Gastroesophageal sphincter (tissue), 4 donors: Measurements from ENCODE around the gene GZMM. TPM values are rescaled to one million over a fixed set of nuclear protein-coding genes. Genes with fewer than 3 reads are reported as not detected.
"Not testable (repeated sequence)": the region's sequence is repeated elsewhere in the genome, so short reads cannot be mapped to it uniquely, and the experiment has no call there.

Source experiments
- ATAC-seq: fragments of 150-250 bp; one replicate; pipeline ENCODE4 v1.9.1; 2016; ENCODE audit warnings: mild to moderate bottlenecking, moderate library complexity
- H3K27ac ChIP-seq, 4 donors: fragments of 200-600 bp; sonication (generic) in 3 of 4; 1 replicate in 3 of 4; 2 replicates in 1 of 4; pipeline ENCODE4 v1.5.1; 2016 to 2019
- H3K27me3 ChIP-seq: fragments of 200-600 bp; sonication (generic); one replicate; pipeline ENCODE4 v1.5.1; 2019
- H3K36me3 ChIP-seq, 2 donors: fragments of 200-600 bp; sonication (generic); one replicate each; pipeline ENCODE4 v1.5.1; 2019; ENCODE audit warnings: control low read depth in 1 of 2
- H3K4me1 ChIP-seq, 3 donors: fragments of 200-600 bp; sonication (generic); 1 replicate in 2 of 3; 2 replicates in 1 of 3; pipeline ENCODE4 v1.5.1; 2016 to 2019; ENCODE audit warnings: control low read depth in 2 of 3
- H3K4me3 ChIP-seq, 2 donors: fragments of 200-600 bp; sonication (generic); one replicate each; pipeline ENCODE4 v1.5.1; 2019; ENCODE audit warnings: mild to moderate bottlenecking in 1 of 2, moderate library complexity in 1 of 2
- H3K9me3 ChIP-seq, 3 donors: fragments of 200-600 bp; sonication (generic); one replicate each; pipeline ENCODE4 v1.5.1; 2017 to 2019; ENCODE audit warnings: control low read depth in 2 of 3
- CTCF ChIP-seq, 4 experiments: fragments of 200-600 bp in 2 of 4; fragments of 450-650 bp in 2 of 4; sonication (generic) in 1 of 4; IDR thresholded peaks; one replicate each; pipeline ENCODE4 v1.5.1; 2017 to 2019; ENCODE audit warnings: antibody characterized with exemption in 4 of 4, mild to moderate bottlenecking in 2 of 4, moderate library complexity in 2 of 4
- EP300 ChIP-seq: sonication (generic); formaldehyde crosslinking; IDR thresholded peaks from one replicate; pipeline ENCODE4 v1.6.1; 2017; ENCODE audit warnings: antibody characterized with exemption, mild to moderate bottlenecking
- POLR2A ChIP-seq, 2 donors: fragments of 450-650 bp; IDR thresholded peaks; one replicate each; pipeline ENCODE4 v1.6.1; 2017; ENCODE audit warnings: antibody characterized with exemption in 2 of 2, mild to moderate bottlenecking in 2 of 2, moderate library complexity in 1 of 2
- POLR2AphosphoS5 ChIP-seq: sonication (generic); formaldehyde crosslinking; IDR thresholded peaks from one replicate; pipeline ENCODE4 v1.6.1; 2017; ENCODE audit warnings: antibody characterized with exemption
- WGBS, 2 donors: methylation state at CpG; one replicate each; pipeline ENCODE4 v1.1.5; 2018; ENCODE audit warnings: low coverage in 1 of 2; 5-methylcytosine and 5-hydroxymethylcytosine counted together
- total RNA-seq, 4 donors: library from RNA; depleted of rRNA; stranded (reverse); fragments of >200 nt; gene quantifications; one replicate each; pipeline ENCODE4 v1.1.0, GENCODE V29; 2016

Gene GZMM
- total RNA-seq, 4 donors from 2014 or later, result 0.62 to 1.8 TPM; not detected in 2

- no peak overlapping the region for H3K4me3 ChIP-seq
- no peaks in the 10 kb centered on the region for H3K9me3 ChIP-seq
- peaks cover 0 to 26% (median 6%) of the 10 kb centered on the region in 3 donors for H3K4me1 ChIP-seq
- TF ChIP-seq CTCF (IDR thresholded peaks at IDR 0.05), result peak in 3 of 4 experiments; percentile 63 to 81 (median 73)
- no peak for TF ChIP-seq POLR2AphosphoS5
- peaks cover 56% of the 10 kb centered on the region for H3K27me3 ChIP-seq
- 8 to 9% methylated on average over 2 to 9 of the region's 38 CpGs for WGBS, 2 donors
- no peak overlapping the region for H3K27ac ChIP-seq
- peak; percentile 35 for ATAC-seq
- peaks cover 0 to 44% of the 10 kb centered on the region in 2 donors for H3K36me3 ChIP-seq
These were observed 40.6 kb downstream of the GZMM start for GRCh38 chr19:584240-585001.

GRCh38 chr19:585146-585545, 41.3 kb downstream of the GZMM start:
- H3K36me3 ChIP-seq, result peaks cover 0 to 37% of the 10 kb centered on the region in 2 donors
- not testable (repeated sequence) for H3K9me3 ChIP-seq, H3K27ac ChIP-seq, ATAC-seq, H3K4me3 ChIP-seq
- peaks cover 0 to 28% (median 7%) of the 10 kb centered on the region in 3 donors for H3K4me1 ChIP-seq
- WGBS, 2 donors, result 73% methylated on average over 12 of the region's 34 CpGs; no CpG with 5 or more reads in 1 of the 2 donors
- peaks cover 59% of the 10 kb centered on the region for H3K27me3 ChIP-seq

DNA sequence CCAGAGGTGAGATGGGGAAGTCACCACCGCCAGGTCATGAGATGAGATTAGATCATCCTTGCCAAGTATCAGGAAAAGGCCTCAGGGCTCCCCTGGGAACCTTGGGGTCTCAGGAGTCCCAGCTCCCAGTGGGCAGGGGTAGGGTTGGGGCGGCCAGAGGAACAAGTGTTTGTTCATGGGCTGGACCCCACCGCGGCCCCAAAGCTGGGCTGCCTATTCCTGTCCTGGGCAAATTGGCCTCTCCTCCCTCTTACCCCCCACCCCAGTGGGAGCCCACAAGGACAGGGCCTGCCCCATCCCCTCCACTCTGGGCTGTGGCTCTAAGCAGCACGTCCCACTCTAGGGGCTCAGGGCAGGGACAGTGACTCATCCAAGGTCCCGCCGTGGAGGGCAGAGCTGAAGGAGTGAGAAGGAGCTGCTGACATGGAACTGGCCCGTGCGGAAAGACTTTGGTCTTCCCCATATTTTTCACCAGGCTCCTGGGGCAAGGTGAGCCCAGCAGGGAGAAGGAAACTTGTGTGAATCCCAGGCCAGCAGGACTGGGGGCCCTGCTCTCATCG, 41.8 kb downstream of the GZMM start:
- H3K36me3 ChIP-seq, result peaks cover 0 to 32% of the 10 kb centered on the region in 2 donors
- no peak overlapping the region for H3K4me3 ChIP-seq
- peaks cover 0 to 32% (median 7%) of the 10 kb centered on the region in 3 donors for H3K4me1 ChIP-seq
- TF ChIP-seq POLR2AphosphoS5, result no peak
- no peak for TF ChIP-seq EP300
- TF ChIP-seq POLR2A (IDR thresholded peaks at IDR 0.05), result no peak
- no peak for TF ChIP-seq CTCF (IDR thresholded peaks at IDR 0.05)
- no peak overlapping the region for H3K27ac ChIP-seq
- 74% methylated on average over 3 of the region's 10 CpGs; no CpG with 5 or more reads in 1 of the 2 donors for WGBS, 2 donors
- peaks cover 64% of the 10 kb centered on the region for H3K27me3 ChIP-seq
- ATAC-seq, result no peak
- H3K9me3 ChIP-seq, result peaks cover 0 to 1% (median 0%) of the 10 kb centered on the region in 3 donors

DNA sequence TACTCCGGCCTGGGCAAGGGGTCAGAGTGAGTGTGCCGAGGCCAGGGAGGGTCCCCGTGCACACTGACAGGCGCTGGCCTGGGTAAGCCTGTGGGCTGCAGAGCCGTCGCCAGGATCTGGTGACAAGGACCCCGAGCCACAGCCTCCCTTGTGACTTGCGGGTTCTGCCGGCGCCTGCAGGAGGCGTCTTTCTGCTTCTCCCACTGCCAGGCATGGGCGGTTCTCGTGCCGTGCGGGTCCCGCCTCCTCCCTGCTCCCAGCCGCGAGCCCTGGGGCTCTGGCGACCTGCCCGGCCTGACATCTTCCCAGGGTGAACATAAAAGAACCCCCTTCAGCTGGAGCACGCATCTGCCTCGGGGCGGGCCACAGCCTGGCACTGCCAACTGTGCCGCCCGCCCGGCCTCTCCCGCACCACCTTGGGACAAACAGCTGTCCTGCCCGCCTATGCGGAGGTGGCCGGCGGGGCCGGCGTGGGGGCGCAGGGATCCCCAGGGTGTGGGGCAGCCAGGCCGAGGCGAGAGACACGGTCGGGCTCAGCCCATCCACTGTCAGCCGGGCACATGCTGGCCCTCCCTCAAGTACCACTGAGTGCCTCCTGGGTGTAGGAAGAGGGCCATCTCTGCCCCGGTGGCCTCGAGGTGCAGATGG, 44.4 kb downstream of the GZMM start:
- TF ChIP-seq POLR2AphosphoS5, result no peak
- peak in 2 of 4 experiments; percentile 19 to 33 for TF ChIP-seq CTCF (IDR thresholded peaks at IDR 0.05)
- no peak for TF ChIP-seq EP300
- H3K36me3 ChIP-seq, result peaks cover 0 to 6% of the 10 kb centered on the region in 2 donors
- no peak overlapping the region for H3K27ac ChIP-seq
- peaks cover 90% of the 10 kb centered on the region for H3K27me3 ChIP-seq
- 13 to 15% methylated on average over 8 to 12 of the region's 41 CpGs for WGBS, 2 donors
- peaks cover 0 to 43% (median 7%) of the 10 kb centered on the region in 3 donors for H3K4me1 ChIP-seq
- H3K9me3 ChIP-seq, result peaks cover 0 to 4% (median 0%) of the 10 kb centered on the region in 3 donors
- no peak overlapping the region for H3K4me3 ChIP-seq
- no peak for ATAC-seq
